Measurements from ENCODE around the gene DOCK11.

DNA sequence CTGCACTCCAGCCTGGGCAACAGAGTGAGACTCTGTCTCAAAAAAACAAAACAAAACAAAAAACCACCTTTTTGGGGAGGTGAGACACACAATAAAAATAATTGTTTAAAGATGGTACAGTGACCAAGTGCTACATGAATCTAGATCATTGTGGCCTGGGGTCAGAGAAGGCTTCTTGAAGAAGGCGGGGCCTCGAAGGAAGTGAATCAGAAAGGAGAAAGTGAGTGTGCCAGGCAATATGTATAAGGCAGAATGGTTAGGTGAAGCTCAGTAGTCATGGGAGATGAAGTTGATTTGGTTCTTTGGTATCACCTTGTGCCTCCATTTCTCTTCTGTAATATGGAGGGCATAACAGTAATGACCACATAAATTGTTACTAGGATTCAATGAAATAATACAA lies 58.9 kb downstream of the DOCK11 start:
- TF ChIP-seq, protein P1, sequence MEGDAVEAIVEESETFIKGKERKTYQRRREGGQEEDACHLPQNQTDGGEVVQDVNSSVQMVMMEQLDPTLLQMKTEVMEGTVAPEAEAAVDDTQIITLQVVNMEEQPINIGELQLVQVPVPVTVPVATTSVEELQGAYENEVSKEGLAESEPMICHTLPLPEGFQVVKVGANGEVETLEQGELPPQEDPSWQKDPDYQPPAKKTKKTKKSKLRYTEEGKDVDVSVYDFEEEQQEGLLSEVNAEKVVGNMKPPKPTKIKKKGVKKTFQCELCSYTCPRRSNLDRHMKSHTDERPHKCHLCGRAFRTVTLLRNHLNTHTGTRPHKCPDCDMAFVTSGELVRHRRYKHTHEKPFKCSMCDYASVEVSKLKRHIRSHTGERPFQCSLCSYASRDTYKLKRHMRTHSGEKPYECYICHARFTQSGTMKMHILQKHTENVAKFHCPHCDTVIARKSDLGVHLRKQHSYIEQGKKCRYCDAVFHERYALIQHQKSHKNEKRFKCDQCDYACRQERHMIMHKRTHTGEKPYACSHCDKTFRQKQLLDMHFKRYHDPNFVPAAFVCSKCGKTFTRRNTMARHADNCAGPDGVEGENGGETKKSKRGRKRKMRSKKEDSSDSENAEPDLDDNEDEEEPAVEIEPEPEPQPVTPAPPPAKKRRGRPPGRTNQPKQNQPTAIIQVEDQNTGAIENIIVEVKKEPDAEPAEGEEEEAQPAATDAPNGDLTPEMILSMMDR (IDR thresholded peaks at IDR 0.05), result no peak
- no peak for TF ChIP-seq POLR2AphosphoS5 (IDR thresholded peaks at IDR 0.05)
- no peak for TF ChIP-seq POLR2A (IDR thresholded peaks at IDR 0.05)
- no peak for TF ChIP-seq EP300 (IDR thresholded peaks at IDR 0.05)
